Activated CD8-positive, alpha-beta memory T cell treated with anti-CD3 and anti-CD28 coated beads, Interleukin-2, amount 50 U/mL, for 1 hour (primary cell): ENCODE data around the gene PPP6R3.

Source experiments
- DNase-seq: peaks from one replicate; pipeline ENCODE4 v3.0.0-alpha.2; 2020; ENCODE audit errors: extremely low read depth

Gene PPP6R3

DNA sequence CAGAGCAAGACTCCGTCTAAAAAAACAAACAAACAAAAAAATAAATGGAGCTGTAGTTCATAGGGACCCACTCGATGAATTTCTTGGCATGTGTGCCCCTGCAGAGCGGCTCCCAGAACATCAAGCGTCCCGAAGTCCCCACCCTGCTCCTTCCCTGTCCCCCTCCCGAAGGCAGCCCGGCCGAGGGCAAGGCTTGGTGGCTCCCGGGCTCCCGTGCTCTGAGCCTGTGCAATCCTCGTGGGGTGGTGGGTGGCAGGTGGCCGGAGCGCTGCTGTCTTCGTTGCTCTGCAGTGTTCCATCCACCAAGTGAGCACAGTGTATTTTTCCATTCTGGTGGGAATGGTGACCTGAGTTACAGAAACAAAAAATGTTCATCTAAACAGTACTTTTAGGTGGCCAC is 190.2 kb downstream of the PPP6R3 start:
- DNase-seq = no peak

DNA sequence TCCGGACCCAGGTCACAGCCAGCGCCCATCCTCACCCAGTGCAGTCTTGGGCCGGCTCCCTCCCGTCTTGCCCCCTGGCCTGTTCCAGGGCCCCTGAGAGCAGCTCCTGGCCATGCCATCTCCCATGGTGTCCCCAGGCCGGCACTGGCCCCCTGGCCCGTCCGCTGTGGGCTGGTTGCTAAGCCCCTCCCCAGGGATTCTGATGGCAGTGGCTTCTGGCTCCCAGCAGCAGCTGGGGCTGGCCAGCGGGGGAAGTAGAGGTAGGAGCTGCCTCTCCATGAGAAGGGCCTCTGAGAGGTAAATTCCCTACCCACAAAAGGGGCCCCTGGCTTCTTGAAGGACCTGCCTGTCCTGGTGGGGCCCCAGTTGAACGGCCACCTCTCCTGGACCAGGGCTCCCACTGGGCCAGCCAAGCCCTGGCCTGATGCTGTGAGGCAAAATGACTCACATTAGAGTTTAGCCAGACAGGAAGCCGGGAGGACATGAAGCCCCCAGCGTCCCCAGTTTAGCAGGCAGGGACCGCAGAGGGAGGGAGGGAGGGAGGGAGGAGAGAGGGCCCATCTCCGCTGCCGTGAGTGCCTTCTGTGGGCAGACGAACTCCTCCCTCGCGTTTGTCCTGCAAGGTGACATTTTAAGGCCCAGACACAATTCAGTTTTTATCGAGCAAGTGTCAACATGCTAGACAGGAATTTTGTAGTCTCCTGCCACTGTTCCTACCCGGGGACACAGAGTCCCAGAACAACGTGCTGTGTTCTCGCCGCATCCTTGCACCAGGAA is 190.8 kb downstream of the PPP6R3 start:
- no peak for DNase-seq

DNA sequence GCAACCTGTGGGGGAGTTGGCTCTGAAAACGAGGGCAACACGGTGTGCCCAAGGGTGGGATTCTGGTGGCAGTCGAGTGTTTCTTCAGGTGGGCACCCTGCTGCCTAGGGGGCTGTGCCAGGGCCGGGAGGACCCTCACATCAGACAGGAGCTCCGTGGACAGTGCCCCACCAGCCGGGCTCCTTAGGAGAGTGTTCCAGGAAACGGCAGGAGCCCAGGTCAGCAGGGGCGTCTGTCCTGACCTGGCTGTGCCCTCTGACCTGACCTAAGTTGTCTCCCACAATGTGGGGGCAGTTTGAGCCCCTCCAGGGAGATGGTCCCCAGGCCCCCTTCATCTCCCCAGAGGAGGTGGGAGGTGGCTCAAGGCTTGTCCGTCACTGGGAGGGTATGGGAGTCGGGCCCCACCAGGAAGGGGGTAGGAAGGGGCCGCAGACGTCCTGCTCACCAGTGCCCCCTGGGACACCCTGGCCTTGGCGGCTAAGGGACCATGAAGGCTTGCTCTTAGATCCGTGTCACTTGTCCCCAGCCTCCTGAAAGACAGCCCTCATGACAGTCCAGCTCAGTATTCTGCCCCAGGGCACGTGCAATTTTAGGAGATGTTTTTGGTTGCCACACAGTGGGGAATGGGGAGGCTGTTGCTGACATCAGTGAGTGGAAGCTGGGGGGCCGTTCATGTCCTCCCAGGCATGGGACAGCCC is 191.6 kb downstream of the PPP6R3 start:
- DNase-seq = no peak

DNA sequence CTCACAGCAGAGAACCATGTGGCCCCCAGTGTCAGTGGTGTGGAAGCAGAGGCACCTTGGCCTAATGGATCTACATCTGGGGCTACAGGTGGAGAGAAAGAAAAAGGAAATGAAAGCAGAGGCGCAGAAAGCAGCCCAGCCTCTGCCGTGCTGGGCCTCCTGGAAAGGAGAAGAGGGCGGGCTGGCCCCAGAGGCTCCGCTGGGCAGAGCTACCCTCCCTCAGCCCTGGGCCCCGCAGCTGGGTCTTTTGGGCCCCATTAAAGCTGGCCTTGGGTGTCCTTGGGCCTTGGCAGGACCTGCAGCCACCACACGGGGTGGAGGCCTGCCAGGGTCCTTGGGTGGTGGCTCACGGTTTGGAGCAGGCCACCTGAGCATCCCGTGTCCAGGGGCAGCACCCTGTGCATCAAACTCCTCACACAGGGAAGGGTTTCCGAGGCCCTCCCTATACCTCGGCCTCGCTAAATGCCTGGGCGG is 192.2 kb downstream of the PPP6R3 start:
- no peak for DNase-seq

DNA sequence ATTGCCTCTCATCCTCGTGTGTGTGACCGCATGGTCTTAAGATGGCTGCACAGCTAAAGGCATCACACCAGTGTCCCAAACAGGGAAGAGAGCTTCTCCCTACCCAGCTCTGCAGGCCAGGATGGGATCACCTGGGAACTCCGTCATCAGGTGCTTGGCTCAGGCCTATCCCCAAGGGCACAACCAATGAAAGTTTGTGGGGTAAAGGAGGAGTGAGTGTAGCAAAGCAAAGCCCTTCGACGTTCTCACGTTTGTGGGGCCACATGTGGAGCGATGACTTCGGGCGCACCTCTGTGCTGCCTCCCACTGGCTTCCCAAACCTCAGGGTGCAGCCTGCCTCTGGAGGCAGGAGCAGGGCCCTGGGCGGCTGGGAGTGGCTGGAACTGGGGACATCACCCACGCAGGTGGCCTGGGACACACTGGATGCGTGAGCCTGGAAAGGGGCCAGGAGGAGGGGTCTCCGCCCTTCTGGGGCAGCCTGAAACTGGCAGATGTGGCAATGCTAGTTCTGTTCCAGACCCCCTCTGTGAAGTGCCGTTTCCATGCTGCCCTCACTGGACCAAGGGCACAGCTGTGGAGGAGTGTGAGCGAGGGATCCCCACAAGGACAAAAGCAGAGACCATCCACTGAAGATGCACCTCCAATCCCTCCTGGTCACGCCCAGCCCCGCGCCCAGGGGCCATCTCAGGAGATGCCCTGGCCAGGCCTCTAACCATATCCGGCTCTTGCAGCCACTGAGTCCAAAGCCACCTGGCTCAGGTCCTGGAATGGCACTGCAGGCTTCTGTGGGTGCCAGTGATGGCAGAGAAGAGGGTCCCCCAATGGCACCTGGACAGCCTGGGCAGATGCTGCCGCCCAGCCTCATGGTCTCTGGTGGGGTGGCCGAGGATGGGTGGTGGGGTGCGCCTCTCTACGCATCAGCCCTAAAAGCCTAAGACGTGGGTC is 193.2 kb downstream of the PPP6R3 start:
- DNase-seq = no peak

DNA sequence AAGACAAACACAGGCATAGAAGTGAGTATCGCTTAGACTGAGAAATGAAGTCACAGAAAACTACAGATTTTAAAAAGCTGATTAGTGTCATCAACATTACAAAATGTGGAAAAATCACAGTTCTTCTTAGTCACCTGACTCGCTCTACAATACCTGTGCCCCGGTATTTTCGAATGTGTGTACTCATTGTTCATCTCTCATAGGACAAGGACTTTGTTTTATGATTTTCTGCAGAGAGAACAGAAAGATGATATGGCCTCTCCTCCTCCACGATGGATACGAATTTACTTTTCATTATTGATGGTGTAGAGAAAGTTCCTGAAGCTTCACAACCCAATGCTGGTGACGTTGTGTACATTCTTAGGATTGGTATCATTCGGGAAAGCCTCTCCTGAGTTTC is 194.4 kb downstream of the PPP6R3 start:
- no peak for DNase-seq

DNA sequence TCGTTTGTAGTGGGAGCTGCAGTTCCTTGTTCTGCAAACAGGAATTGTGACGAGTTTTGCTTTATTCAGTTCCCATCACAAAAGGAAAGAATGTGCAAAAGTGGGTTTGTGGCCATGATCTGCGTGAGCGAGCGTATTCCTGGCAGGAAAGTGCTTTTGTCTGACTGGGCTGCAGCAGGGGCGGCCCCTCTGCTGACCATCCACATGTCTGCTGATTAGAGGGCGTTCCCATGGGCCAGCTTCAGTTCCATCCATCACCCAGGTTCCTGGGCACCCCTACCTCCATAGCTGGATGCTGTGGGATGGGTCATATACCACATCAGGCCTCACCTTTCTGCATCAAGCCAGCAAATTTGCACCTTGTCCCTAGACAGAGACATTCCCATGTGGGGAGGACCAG is 194.9 kb downstream of the PPP6R3 start:
- no peak for DNase-seq

DNA sequence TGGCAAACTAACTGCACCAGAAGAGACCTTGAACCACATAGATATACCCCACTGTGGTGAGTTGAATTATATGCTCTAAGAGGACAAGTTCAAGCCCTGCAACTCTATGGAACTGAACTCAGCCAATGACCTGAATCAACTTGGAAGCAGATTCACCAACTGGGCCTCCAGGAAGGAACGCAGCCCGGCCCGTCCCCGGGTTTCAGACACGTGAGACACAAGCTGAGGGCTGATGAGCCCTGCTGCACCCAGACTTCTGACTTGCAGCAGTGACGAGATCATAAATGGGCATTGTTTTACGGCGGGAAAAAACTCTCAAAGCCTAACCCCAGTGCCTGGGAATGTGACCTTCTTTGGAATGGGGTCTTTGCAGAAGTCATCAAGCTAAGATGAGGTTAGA is 195.3 kb downstream of the PPP6R3 start:
- no peak for DNase-seq

DNA sequence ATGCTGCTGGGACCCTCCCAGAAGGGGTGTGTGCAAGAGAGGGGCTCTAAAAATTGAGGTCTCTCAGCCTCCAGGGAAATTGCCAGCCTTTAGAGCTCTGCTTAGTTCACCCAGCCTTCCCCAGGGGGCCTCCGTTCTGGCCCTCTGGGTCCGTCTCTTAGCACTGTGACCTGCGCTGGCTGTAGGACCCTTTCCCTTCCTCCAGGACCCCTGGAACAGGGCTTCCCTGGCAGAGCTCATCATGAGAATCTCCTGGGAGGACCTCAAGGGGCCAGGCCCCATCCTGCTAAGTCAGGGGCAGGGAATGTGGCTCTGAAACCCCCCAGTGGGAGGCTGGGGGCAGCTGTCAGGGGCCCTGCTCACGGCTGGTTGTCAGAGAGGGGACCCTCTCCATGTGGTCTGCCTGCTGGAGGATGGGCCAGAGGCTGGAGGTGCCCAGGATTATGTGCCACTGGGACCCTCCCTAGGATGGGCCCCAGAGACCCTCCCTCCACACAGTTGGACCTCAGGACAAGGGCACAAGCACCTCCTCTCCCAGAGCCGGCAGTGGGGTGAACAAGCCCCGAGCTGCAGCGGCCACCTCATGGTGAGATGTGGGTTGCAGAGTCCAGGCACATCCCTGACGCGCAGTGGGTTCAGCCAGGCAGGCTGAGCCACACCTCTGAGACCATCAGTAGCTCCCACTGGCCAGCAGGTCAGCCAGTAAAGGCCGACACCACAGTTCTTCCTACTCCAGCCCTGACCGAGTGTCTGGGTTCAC is 196.6 kb downstream of the PPP6R3 start:
- no peak for DNase-seq

DNA sequence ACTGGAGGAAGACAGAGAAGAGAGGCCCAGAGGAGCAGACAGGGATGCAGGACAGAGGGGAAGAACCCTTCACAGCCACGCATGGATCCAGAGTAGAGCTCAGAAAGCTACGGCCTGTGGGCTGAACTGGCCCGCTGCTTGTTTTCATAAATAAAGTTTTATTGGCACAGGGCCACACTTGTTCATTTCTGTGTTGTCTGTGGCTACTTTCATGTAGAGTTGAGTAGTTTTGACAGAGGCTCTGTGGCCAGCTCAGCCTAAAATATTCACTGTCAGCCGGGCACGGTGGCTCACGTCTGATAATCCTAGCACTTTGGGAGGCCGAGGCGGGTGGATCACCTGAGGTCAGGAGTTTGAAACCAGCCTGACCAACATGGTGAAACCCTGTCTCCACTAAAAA is 197.5 kb downstream of the PPP6R3 start:
- DNase-seq = no peak

DNA sequence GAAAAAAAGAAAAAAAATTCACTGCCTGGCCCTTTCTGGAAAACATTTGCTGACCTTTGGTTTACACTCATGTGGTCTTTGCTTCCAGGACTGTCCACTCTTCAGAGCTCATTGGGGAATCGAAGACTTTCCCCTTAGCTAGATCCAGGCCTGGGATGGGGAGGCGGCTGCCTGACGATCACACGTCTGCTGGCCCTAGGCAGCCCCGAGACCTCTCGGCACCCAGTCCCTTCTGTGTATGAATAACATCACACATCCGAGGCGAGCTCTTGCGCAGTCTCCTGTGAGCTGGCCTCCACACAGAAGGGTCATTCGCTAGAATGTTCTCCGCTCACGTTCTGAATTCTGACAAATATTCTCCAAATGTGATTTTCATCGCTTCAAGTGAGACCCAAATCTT is 198.1 kb downstream of the PPP6R3 start:
- no peak for DNase-seq

DNA sequence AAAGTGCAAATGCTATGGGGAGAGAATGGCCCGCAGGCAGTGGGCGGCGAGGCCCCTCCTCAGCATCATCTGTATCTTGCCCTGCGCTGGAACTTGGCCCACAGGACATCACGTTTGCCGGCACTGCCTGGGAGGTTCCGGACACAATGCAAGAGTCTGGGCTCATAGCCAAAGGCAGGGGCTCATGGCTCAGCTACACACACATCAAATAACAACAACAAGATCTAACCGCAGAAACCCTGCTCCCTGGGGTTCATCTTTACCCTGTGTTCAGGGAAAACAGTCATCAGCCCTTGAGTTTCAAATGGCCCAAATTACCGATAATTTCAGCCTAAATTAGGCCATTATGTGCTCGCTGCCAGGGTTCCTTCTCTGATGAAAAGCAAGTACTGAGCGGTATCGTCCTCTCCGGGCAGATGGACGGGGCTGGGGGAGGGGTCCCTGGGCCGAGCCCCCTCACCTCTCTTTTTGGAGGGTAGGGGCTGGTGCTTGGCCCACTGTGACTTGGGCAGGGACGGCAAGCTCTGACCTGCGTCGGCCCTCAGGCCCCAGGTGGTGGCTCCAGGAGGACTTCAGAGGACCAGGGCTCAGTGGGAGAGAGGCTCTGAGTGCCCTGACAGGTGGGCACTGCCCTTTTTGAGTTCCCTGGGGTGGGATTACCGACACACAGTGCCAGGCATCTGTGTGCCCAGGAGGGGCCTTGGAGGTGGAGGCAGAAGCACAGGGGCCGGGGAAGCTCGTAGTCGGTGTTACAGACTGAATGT is 198.8 kb downstream of the PPP6R3 start:
- DNase-seq = no peak

DNA sequence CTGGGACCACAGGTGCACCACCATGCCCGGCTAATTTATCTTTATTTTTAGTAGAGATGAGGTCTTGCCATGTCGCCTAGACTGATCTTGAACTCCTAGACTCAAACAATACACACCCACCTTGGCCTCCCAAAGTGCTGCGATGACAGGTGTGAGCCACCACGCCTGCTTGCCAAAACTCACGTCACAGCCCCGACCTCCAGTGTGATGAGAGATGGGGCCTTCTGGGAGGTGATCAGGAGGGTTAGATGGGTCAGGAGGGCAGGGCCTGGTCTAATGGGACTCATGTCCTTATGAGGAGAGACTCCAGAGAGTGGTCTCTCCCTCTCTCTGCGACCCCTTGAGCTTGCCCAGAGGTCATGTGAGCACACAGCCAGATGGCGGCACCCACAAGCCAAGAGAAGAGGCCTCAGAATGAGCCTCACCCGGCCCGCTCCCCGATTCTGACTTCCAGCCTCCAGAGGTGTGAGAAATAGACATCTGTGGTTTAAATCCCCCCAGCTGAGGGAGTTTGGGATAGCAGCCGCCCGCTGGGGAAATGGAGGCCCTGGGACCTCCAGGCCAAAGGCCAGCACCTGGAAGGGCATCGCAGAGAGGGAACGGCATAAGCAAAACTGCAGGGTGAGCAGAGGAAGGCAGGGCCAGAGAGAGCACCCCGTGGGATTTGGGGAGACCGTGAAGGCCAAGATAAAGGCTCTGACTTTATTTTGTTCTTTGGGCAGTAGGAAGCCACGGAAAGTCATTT is 199.7 kb downstream of the PPP6R3 start:
- DNase-seq = no peak

DNA sequence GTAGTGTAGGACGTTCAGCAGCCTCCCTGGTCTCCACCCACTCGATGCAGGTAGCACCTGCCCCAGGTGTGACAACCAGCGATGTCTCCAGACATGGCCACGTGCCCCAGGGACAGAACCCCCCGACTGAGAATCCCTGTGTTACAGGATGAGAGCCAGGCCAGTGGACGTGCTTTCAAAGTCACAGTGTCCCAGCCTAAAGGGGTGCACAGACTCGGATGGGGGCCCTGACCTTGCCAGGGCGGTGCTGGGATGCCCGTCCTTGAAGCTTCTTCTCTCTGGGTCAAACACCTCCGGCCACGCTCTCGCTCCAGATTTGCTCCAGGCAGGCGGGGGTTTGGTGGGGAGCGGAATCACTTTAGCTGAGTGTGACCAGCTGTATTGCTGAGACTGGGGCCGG is 200.5 kb downstream of the PPP6R3 start:
- DNase-seq = no peak

DNA sequence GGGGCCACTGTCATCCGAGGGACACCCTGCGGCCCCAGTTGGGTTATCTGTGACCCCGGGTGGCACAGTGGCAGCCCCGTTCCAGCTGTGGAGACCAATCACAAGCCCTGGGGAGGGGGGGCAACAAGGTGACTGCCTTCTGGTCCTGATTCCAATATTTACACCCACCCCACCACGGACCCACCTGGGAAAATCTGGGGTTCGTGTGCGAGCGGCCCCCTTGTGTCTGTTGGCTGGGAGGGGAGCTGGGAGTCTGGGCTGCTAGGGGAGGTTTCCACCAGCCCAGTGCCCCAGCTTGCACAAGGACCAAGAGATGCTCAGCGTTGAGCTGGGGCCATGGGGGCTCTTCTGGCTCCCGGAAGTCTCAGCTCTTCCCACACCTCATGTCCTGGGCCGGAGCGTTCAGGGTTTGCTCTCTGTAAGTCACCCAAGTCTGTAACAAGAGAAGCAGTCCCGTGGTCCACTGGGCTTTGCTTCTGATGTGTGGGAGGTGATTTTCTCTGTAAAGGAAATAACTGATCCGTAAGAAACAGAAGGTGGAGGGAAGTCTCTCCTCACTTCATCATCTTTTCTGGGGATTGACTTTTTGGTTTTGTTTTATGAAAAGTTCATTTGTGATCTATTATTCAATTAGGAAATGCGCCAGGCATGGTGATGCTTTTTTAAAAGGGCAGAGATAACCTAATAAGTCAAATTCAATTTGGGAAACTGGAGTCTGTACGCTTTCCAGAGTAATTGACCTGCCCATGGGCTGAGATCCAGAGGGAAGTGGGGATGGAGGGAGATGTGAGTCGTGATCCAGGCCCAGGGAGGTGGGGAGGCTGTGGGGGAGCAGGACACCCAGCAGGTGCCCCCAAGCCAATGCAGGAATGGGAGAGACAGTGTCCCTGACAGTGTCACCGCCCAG is 201.4 kb downstream of the PPP6R3 start:
- DNase-seq = no peak

DNA sequence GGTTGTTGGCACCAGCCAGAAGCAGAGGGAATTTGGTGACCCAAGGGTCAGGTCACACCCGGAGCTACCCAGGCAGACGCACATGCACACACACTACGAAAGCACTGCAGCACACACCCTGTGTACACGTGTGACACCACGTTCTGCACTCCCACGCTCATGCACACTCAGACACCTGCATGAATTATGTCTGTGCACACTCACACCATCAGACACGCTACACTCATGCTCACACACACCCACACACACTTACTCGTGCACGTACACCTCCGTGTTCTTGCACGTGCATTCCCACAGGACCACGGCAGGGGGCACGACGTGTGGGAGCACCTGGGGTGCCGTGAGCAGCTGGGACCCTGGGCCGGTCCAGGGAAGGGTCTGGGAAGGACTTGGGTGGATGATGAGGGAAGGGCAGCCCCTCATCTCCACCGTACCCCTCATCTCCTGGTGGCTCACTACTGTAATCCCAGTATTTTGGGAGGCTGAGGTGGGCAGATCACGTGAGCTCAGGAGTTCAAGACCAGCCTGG is 203.0 kb downstream of the PPP6R3 start:
- DNase-seq = no peak

DNA sequence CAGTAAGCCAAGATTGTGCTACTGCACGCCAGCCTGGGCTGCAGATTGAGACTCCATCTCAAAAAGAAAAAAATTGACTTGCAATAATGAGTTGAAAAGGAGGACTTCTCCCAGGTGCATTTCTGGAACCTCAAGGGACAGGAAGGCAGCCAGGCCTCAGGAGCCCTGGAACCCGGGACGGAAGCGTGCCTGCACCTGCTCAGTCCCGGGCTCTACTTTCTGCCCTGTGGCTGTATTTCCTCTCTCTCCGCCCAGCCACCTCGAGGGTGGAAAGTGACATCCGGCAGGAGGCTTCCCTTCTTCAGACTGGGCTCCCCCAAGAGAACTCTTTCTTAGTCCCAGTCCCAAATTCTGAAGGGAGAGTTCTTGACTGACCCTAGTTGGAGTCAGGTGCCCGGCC is 203.6 kb downstream of the PPP6R3 start:
- no peak for DNase-seq

DNA sequence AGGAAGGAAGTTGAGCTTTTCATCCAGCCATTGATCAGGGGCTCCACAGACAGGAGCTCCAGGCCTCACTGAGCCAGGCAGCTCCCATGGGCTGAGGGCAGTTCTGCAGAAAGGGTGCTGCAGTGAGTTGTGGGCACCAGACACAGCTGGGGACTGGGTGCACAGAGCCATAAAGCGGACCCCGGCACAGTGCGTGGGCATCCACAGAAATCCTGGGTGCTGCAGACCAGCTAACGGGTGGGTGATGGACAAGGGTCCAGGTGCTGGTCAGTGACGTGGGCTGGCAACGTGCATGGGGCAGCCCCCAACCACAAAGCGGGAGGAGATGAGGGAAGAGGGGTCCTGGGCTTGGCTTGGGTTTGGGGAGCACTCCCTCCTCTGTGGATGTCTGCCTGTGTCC is 204.4 kb downstream of the PPP6R3 start:
- no peak for DNase-seq
